ENCODE data around the gene PARP8.

PARP8 gene

DNA sequence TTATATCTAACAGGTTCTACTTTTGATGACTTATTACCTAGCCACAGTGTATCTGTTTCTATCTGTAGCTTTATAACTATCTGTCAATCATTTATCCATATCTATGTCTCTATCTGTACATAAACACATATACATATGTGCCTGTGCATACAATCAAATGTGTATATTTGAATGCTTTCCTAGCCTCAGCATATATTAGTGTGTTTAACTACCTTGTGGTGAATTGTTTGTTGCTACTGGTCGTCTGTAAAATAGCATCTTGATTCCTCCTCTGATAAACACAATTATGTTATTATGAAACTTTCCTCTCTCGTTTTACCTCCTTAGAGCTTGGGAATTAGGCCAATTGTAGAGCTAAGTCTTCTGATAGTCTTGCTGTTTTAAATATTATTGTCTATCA lies 44.4 kb downstream of the PARP8 start:
- no peak overlapping the region for H3K9ac ChIP-seq (ENCODE audit: low read length)
- H3K36me3 ChIP-seq (ENCODE audit: control insufficient read depth, insufficient read depth, low read length, severe bottlenecking) = no peaks in the 10 kb centered on the region
- peaks cover 14% of the 10 kb centered on the region for H3K4me1 ChIP-seq (ENCODE audit: control insufficient read depth, insufficient read depth, low read length)
- DNase-seq (ENCODE audit: low read depth) = no peak
- no peak overlapping the region for H3K4me3 ChIP-seq (ENCODE audit: low read length)
- no peaks in the 10 kb centered on the region for H3K27me3 ChIP-seq (replicated peaks; ENCODE audit: control insufficient read depth, insufficient read depth, low read length)
- H3K9me3 ChIP-seq (ENCODE audit: control insufficient read depth, low read length) = no peaks in the 10 kb centered on the region

DNA sequence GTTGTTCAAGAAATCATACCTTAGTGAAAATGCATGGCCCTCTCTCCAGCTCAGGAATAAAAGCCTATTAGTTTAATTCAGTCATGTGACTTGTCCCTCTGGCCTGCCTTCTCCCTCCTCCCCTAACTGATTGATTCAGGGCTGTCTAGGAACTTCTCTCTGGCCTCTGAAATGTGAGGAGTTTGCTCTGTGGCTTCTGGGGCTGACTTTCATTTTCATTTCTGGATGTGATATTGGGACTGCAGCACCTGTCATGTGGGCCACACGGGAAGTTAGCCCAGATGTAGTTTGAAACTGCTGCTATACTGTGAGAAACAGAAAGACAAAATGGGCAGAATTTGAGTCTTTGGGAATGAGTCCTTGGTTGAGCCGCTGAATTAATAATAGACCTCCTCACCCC lies 44.8 kb downstream of the PARP8 start:
- H3K4me1 ChIP-seq (ENCODE audit: control insufficient read depth, insufficient read depth, low read length) = peaks cover 14% of the 10 kb centered on the region
- H3K9ac ChIP-seq (ENCODE audit: low read length) = no peak overlapping the region
- no peaks in the 10 kb centered on the region for H3K27me3 ChIP-seq (replicated peaks; ENCODE audit: control insufficient read depth, insufficient read depth, low read length)
- H3K9me3 ChIP-seq (ENCODE audit: control insufficient read depth, low read length) = no peaks in the 10 kb centered on the region
- no peaks in the 10 kb centered on the region for H3K36me3 ChIP-seq (ENCODE audit: control insufficient read depth, insufficient read depth, low read length, severe bottlenecking)
- DNase-seq (ENCODE audit: low read depth) = no peak
- H3K4me3 ChIP-seq (ENCODE audit: low read length) = no peak overlapping the region

DNA sequence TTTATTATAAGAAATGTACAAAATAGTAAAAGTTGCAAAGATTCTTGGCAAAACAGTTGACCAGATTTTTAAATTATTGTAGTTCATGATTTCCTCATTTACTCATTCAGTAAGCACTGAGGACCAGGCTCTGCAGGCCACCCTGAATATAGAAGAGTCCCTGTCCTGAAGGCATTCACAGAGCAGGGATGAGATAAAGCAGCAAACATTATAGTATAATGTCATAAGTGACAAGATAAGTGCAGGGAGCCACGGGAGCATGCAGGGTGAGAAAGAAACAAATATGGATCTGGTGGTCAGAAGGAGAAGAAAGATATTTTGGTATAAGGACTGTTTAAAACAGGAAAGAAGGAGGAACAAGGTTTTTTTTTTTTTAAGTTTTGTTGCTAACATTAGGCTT lies 46.0 kb downstream of the PARP8 start:
- H3K4me1 ChIP-seq (ENCODE audit: control insufficient read depth, insufficient read depth, low read length) = peaks cover 12% of the 10 kb centered on the region
- H3K9ac ChIP-seq (ENCODE audit: low read length) = no peak overlapping the region
- H3K27me3 ChIP-seq (replicated peaks; ENCODE audit: control insufficient read depth, insufficient read depth, low read length) = no peaks in the 10 kb centered on the region
- no peak for DNase-seq (ENCODE audit: low read depth)
- no peaks in the 10 kb centered on the region for H3K36me3 ChIP-seq (ENCODE audit: control insufficient read depth, insufficient read depth, low read length, severe bottlenecking)
- H3K4me3 ChIP-seq (ENCODE audit: low read length) = no peak overlapping the region
- H3K9me3 ChIP-seq (ENCODE audit: control insufficient read depth, low read length) = no peaks in the 10 kb centered on the region

DNA sequence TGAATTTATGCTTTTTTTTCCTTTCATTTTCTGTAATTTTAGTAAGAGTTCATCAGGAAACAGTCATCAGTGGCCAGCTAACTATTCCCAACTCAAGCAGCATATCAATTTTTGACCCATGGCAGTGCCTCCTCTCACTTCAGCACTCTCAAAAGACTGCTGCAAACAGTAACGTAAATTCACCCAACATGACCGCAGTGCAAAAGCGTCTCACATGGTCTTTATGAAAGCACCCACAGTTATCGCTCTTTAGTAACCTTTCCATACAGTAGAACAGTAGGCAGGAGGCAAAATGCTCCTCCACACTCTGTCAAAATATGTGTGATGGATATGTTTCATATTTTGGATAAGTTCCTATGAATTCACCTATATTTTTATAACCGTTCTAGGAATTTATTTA lies 48.6 kb downstream of the PARP8 start:
- H3K4me1 ChIP-seq (ENCODE audit: control insufficient read depth, insufficient read depth, low read length) = no peaks in the 10 kb centered on the region
- H3K36me3 ChIP-seq (ENCODE audit: control insufficient read depth, insufficient read depth, low read length, severe bottlenecking) = no peaks in the 10 kb centered on the region
- H3K27me3 ChIP-seq (replicated peaks; ENCODE audit: control insufficient read depth, insufficient read depth, low read length) = no peaks in the 10 kb centered on the region
- H3K9me3 ChIP-seq (ENCODE audit: control insufficient read depth, low read length) = no peaks in the 10 kb centered on the region
- no peak overlapping the region for H3K4me3 ChIP-seq (ENCODE audit: low read length)
- no peak for DNase-seq (ENCODE audit: low read depth)
- no peak overlapping the region for H3K9ac ChIP-seq (ENCODE audit: low read length)

DNA sequence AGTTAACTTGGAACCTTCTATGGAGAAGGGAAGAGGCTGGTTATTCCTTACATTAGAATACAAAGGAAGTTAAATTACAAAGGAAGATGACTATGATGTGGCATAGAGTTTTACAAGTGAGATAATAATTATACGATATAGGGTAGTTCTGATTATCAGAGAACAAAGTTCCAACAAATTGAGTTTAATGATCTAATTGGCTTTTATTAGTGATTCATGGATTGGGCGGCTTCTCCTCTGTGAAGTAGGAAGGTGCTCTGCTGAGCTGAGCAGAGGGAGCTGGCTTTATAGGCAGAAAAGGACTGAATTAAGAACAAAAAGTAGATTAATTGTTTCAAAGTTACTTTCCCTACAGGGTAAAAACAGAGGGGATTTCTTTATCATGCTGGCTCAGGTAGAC lies 49.7 kb downstream of the PARP8 start:
- H3K4me1 ChIP-seq (ENCODE audit: control insufficient read depth, insufficient read depth, low read length) = no peaks in the 10 kb centered on the region
- H3K9me3 ChIP-seq (ENCODE audit: control insufficient read depth, low read length) = no peaks in the 10 kb centered on the region
- no peak for DNase-seq (ENCODE audit: low read depth)
- H3K36me3 ChIP-seq (ENCODE audit: control insufficient read depth, insufficient read depth, low read length, severe bottlenecking) = no peaks in the 10 kb centered on the region
- H3K9ac ChIP-seq (ENCODE audit: low read length) = no peak overlapping the region
- no peaks in the 10 kb centered on the region for H3K27me3 ChIP-seq (replicated peaks; ENCODE audit: control insufficient read depth, insufficient read depth, low read length)
- H3K4me3 ChIP-seq (ENCODE audit: low read length) = no peak overlapping the region

DNA sequence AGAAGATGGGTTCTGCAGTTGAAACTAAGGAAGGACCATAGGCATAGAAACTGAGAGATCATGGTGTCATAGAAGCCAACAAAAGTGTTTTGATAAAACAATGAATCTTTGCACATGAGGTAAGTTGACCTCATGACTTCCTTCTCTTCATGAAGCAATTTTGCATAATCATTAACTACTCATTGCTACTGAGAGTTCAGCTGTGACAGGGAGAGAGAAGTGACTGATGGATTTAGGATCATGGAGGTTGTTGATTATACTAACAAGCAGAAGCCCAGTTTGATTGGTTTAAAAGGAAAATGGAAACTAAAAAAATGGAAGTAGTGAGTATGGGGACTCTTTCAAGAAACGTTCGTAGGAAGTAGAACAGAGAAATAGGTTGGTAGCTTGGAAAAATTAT lies 51.2 kb downstream of the PARP8 start:
- H3K36me3 ChIP-seq (ENCODE audit: control insufficient read depth, insufficient read depth, low read length, severe bottlenecking) = no peaks in the 10 kb centered on the region
- no peak overlapping the region for H3K4me3 ChIP-seq (ENCODE audit: low read length)
- DNase-seq (ENCODE audit: low read depth) = no peak
- no peak overlapping the region for H3K9ac ChIP-seq (ENCODE audit: low read length)
- no peaks in the 10 kb centered on the region for H3K9me3 ChIP-seq (ENCODE audit: control insufficient read depth, low read length)
- no peaks in the 10 kb centered on the region for H3K27me3 ChIP-seq (replicated peaks; ENCODE audit: control insufficient read depth, insufficient read depth, low read length)
- H3K4me1 ChIP-seq (ENCODE audit: control insufficient read depth, insufficient read depth, low read length) = peaks cover 5% of the 10 kb centered on the region

DNA sequence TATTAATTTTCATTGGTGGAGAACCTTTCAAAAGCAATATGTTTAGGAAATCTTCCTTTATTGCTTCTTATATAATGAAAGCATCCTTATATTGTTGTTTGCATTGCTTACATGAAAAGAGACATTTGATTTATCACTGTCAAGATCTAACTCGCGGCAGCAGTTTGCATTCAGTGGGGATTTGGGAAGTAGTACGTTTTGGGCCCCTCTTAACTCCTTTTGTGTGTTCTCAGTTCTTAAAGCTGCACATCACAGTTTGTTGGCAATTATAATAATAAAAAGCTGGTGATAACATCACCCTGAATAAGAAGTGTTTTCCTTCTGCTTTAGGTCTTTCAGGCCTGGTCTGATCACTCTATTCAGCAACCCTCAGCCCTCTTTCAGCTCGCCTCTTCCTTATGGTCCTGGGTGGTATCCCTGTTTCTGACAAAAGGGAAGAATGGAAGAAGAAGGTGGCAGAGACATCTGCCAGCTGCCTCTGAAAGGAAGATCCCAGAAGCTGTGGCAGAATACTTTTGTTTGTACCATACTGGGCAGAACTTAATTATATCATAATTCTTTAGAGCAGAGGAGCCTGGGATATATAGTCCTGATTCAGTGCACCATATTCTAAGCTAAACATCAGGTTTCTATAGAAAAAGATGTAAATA lies 53.7 kb downstream of the PARP8 start:
- H3K4me1 ChIP-seq (ENCODE audit: control insufficient read depth, insufficient read depth, low read length) = peaks cover 7% of the 10 kb centered on the region
- H3K9me3 ChIP-seq (ENCODE audit: control insufficient read depth, low read length) = no peaks in the 10 kb centered on the region
- no peak overlapping the region for H3K9ac ChIP-seq (ENCODE audit: low read length)
- no peaks in the 10 kb centered on the region for H3K36me3 ChIP-seq (ENCODE audit: control insufficient read depth, insufficient read depth, low read length, severe bottlenecking)
- H3K4me3 ChIP-seq (ENCODE audit: low read length) = no peak overlapping the region
- H3K27me3 ChIP-seq (replicated peaks; ENCODE audit: control insufficient read depth, insufficient read depth, low read length) = no peaks in the 10 kb centered on the region
- no peak for DNase-seq (ENCODE audit: low read depth)

DNA sequence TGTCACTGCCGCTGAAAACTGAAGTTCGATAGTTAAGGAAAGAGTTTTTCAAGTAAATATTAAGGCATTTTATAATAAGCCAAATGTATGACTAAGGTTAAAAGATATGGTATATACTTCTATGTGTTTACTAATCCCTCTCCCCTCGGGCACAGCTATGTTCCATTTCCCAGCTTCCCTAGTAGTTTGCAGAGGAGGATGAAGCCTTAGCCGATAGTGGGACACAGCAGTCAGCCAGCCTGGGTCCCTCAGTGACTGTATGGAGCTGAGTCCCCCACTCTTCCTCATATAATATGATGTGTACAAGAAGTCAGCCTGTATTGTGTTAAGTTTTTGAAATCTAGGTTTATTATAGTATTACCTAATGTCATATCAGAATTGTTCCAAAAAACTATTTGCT lies 55.8 kb downstream of the PARP8 start:
- H3K9me3 ChIP-seq (ENCODE audit: control insufficient read depth, low read length) = no peaks in the 10 kb centered on the region
- H3K36me3 ChIP-seq (ENCODE audit: control insufficient read depth, insufficient read depth, low read length, severe bottlenecking) = no peaks in the 10 kb centered on the region
- no peaks in the 10 kb centered on the region for H3K27me3 ChIP-seq (replicated peaks; ENCODE audit: control insufficient read depth, insufficient read depth, low read length)
- H3K4me3 ChIP-seq (ENCODE audit: low read length) = no peak overlapping the region
- peaks cover 17% of the 10 kb centered on the region for H3K4me1 ChIP-seq (ENCODE audit: control insufficient read depth, insufficient read depth, low read length)
- H3K9ac ChIP-seq (ENCODE audit: low read length) = no peak overlapping the region
- DNase-seq (ENCODE audit: low read depth) = no peak

DNA sequence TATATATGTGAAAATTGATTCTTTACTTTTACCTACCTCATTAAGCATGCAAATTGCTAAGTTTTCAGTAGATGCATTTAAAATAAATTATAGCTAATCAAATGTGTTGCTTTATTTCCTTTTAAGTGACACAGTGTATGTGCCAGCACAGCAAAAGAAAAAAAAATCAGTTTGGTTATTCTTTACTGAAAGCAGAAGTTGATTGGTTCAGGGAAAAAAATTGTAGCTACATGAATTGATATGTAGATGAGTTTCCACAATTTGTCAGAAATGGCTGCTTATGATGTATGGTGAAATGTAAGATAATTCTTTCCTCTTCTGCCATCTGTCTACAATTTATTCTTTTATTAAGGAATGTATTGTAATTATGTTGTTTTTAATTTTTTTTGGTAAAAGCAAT lies 57.8 kb downstream of the PARP8 start:
- Histone ChIP-seq H3K4me1 (ENCODE audit: control insufficient read depth, insufficient read depth, low read length) (peaks cover 21% of the 10 kb centered on the region), H3K9ac (ENCODE audit: low read length) (no peak overlapping the region), H3K4me3 (ENCODE audit: low read length) (no peak overlapping the region), H3K27me3 (replicated peaks; ENCODE audit: control insufficient read depth, insufficient read depth, low read length) (no peaks in the 10 kb centered on the region), H3K36me3 (ENCODE audit: control insufficient read depth, insufficient read depth, low read length, severe bottlenecking) (no peaks in the 10 kb centered on the region), H3K9me3 (ENCODE audit: control insufficient read depth, low read length) (no peaks in the 10 kb centered on the region)
- no peak for DNase-seq (ENCODE audit: low read depth)

DNA sequence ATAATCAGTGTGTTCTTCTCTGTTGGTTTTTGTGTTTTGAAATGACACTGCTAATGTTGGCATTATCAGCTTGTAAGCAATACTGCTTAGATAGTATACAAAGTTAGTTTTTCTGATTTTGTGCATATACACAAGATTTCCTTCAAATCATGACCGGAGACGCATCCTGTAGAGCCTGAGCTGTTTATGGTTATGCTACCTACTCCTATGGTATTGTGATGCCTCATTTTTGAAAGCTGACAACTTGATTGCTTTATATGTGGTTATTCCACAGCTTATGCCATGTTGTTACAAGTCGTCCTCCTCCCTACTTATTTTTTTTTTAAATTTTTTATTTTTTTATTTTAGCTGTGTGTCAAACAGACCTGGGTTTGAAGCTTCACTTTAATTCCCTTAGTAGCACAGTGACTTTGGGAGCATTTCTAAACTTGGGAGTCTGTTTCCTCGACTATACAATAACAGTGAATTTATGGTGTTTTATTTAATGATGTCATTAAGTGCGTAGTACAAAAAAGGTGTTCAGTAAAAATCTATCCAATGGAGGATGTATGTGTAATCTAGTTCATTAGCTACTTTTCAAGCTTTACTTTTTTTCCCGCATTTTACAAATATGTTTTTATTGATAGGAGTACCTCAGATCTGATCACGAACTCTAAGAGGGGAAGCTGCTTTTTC lies 59.5 kb downstream of the PARP8 start:
- peaks cover 21% of the 10 kb centered on the region for H3K4me1 ChIP-seq (ENCODE audit: control insufficient read depth, insufficient read depth, low read length)
- no peaks in the 10 kb centered on the region for H3K27me3 ChIP-seq (replicated peaks; ENCODE audit: control insufficient read depth, insufficient read depth, low read length)
- no peaks in the 10 kb centered on the region for H3K9me3 ChIP-seq (ENCODE audit: control insufficient read depth, low read length)
- no peaks in the 10 kb centered on the region for H3K36me3 ChIP-seq (ENCODE audit: control insufficient read depth, insufficient read depth, low read length, severe bottlenecking)
- H3K9ac ChIP-seq (ENCODE audit: low read length) = no peak overlapping the region
- no peak overlapping the region for H3K4me3 ChIP-seq (ENCODE audit: low read length)
- no peak for DNase-seq (ENCODE audit: low read depth)

DNA sequence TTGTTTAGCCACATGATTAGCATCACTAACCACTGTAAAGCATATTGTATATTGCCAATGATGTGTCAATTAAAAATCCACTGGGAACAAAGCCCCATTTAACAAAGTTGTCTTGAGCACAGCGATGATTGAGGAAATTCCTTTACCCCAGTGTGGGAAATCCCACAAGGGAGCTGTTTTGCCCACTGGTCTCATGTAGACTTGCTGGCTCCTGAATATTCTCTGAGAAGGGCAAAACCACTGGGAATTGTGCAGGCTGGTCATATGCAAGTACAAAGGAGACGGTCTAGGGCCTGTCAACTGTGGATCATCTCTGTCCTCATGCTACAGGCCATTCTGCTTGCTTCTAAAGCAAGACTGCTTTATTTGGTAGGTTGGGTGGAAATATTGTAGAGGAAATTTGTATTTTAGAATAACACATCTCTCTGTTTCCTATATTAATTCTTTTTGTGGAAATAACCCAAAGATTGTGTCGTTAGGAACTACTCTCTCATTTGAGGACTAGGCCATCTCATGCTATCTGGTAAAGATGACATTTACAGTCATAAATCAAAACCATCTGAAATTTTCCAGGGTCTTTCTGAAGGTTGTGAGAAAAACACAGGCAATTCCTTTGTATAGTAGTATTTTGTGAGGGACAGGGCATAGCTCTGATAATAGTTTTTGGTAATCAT lies 60.2 kb downstream of the PARP8 start:
- no peaks in the 10 kb centered on the region for H3K27me3 ChIP-seq (replicated peaks; ENCODE audit: control insufficient read depth, insufficient read depth, low read length)
- peaks cover 21% of the 10 kb centered on the region for H3K4me1 ChIP-seq (ENCODE audit: control insufficient read depth, insufficient read depth, low read length)
- no peak overlapping the region for H3K9ac ChIP-seq (ENCODE audit: low read length)
- H3K9me3 ChIP-seq (ENCODE audit: control insufficient read depth, low read length) = no peaks in the 10 kb centered on the region
- H3K4me3 ChIP-seq (ENCODE audit: low read length) = no peak overlapping the region
- DNase-seq (ENCODE audit: low read depth) = no peak
- H3K36me3 ChIP-seq (ENCODE audit: control insufficient read depth, insufficient read depth, low read length, severe bottlenecking) = no peaks in the 10 kb centered on the region
